ENCODE measurements around the gene BAG5.

BAG5 gene

DNA sequence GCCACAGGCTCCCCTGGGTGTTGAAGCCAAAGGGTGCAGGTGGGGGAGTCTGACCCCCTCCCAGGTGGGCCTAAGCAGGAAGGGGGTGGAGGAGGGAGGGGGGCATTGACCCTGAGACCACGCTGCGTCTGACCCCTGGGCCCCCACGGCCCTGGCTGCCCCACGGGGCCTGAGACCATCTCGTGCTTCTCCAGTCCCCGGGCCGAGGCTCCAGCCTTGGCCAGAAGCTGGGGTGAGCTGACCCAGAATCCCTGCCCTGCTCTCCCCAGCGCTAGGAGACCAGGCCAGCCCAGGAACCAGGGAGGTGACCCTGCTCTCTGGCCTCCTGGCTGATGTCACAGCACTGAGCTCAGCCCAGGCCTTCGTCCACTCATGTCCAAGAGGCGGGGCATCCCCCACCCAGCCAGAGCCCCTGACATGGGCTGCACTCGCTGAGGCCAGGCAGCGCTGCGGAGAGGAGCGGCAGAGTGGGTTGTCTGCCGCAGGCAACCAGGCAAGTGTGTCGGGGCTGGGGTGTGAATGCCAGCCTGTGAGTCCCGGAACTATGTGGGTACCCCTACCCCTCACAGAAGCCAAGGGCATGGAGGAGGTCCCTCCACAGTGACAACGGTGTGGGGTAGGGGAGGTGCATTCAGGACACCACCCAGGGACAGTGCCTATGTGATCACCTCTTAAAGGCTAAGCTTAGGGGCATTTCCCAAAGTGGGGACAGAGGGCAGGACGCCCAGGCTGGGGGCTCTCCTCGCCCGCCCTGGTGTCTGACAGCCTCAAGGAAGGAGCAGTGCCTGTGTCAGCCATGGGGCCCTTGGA lies 27.2 kb downstream of the BAG5 start:
- no peak overlapping the region for H2BK120ac ChIP-seq (ENCODE audit: low read depth, low read length)
- no peaks in the 10 kb centered on the region for H3K27me3 ChIP-seq (ENCODE audit: insufficient read depth, low read length, poor library complexity)
- no peak overlapping the region for H2BK15ac ChIP-seq (replicated peaks; ENCODE audit: low read depth)
- no peak overlapping the region for H3K56ac ChIP-seq (ENCODE audit: low read length)
- no peak overlapping the region for H3K9ac ChIP-seq (ENCODE audit: low read length)
- no peak overlapping the region for H3K4ac ChIP-seq (ENCODE audit: low read depth, low read length)
- no peak overlapping the region for H3K4me3 ChIP-seq (ENCODE audit: low read length)
- H4K5ac ChIP-seq (ENCODE audit: low read length): no peak overlapping the region
- no peak overlapping the region for H2AK5ac ChIP-seq (ENCODE audit: low read length)
- H4K8ac ChIP-seq (ENCODE audit: low read depth, low read length): no peak overlapping the region
- no peaks in the 10 kb centered on the region for H3K36me3 ChIP-seq (ENCODE audit: control insufficient read depth, insufficient read depth, low read length)
- H3K4me1 ChIP-seq (ENCODE audit: control insufficient read depth, low read depth, low read length): no peaks in the 10 kb centered on the region
- WGBS (ENCODE audit: extremely low coverage, insufficient coverage, low lambda C conversion rate): no CpG with 5 or more reads among the region's 21 CpGs
- H3K23ac ChIP-seq (ENCODE audit: low read length): no peak overlapping the region
- H3K18ac ChIP-seq (ENCODE audit: low read length): no peak overlapping the region
- peaks cover 7% of the 10 kb centered on the region for H3K79me1 ChIP-seq (ENCODE audit: low read length)
- no peak overlapping the region for H2BK5ac ChIP-seq (ENCODE audit: low read length)
- DNase-seq: no peak
- H3K27ac ChIP-seq (ENCODE audit: low read depth, low read length): no peak overlapping the region
- no peak overlapping the region for H3K4me2 ChIP-seq (ENCODE audit: low read length)
- peaks cover 2% of the 10 kb centered on the region for H3K79me2 ChIP-seq (ENCODE audit: control insufficient read depth, insufficient read depth, low read length)

- H3K23ac ChIP-seq (ENCODE audit: low read length): no peak overlapping the region
- no peak overlapping the region for H3K18ac ChIP-seq (ENCODE audit: low read length)
- H3K4me1 ChIP-seq (ENCODE audit: control insufficient read depth, low read depth, low read length): peaks cover 4% of the 10 kb centered on the region
- no peak overlapping the region for H3K27ac ChIP-seq (ENCODE audit: low read depth, low read length)
- no peak overlapping the region for H3K4ac ChIP-seq (ENCODE audit: low read depth, low read length)
- no CpG with 5 or more reads among the region's 22 CpGs for WGBS (ENCODE audit: extremely low coverage, insufficient coverage, low lambda C conversion rate)
- no peak overlapping the region for H3K9ac ChIP-seq (ENCODE audit: low read length)
- H4K8ac ChIP-seq (ENCODE audit: low read depth, low read length): no peak overlapping the region
- no peak overlapping the region for H3K4me3 ChIP-seq (ENCODE audit: low read length)
- H2BK120ac ChIP-seq (ENCODE audit: low read depth, low read length): no peak overlapping the region
- DNase-seq: no peak
- H3K4me2 ChIP-seq (ENCODE audit: low read length): no peak overlapping the region
- no peak overlapping the region for H2BK5ac ChIP-seq (ENCODE audit: low read length)
- H2BK15ac ChIP-seq (replicated peaks; ENCODE audit: low read depth): no peak overlapping the region
- no peaks in the 10 kb centered on the region for H3K27me3 ChIP-seq (ENCODE audit: insufficient read depth, low read length, poor library complexity)
- H4K5ac ChIP-seq (ENCODE audit: low read length): no peak overlapping the region
- peaks cover 8% of the 10 kb centered on the region for H3K79me2 ChIP-seq (ENCODE audit: control insufficient read depth, insufficient read depth, low read length)
- no peak overlapping the region for H3K56ac ChIP-seq (ENCODE audit: low read length)
- H3K79me1 ChIP-seq (ENCODE audit: low read length): peaks cover 13% of the 10 kb centered on the region
- no peak overlapping the region for H2AK5ac ChIP-seq (ENCODE audit: low read length)
- no peaks in the 10 kb centered on the region for H3K36me3 ChIP-seq (ENCODE audit: control insufficient read depth, insufficient read depth, low read length)
Observed at GRCh38 chr14:103534576-103535061, 27.8 kb downstream of the BAG5 start.

DNA sequence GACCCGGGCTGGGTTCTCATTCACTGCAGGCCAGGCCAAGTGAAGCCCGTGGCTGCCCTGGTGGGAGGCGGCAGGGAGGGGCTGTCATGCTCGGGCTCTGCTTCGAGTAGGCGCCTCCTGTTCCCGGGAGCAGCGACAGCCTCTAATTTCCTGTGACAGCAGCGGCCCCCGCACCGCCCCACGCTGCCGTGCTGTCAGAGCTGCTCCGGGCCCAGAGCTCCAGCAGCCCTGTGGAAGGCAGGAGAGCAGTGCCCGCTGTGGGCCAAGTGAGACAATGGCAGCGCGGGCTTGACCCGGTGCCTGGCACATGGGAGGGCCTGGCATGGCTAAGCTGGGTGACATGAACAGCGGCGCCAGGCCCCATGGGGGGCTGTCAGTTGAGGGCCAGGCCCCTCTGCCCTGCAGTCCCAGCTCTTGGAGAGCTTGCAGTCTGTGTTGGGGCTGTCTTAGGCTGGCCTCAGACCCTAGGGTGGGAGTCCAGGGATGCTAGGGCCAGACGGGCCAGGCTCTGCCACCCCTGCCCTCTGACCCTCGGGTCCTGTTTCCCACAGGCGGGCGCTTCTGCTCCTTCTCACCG lies 28.4 kb downstream of the BAG5 start:
- Histone ChIP-seq H2BK5ac (ENCODE audit: low read length) (no peak overlapping the region), H2BK15ac (replicated peaks; ENCODE audit: low read depth) (no peak overlapping the region), H3K4me2 (ENCODE audit: low read length) (no peak overlapping the region), H2BK120ac (ENCODE audit: low read depth, low read length) (no peak overlapping the region), H3K18ac (ENCODE audit: low read length) (no peak overlapping the region), H3K4me3 (ENCODE audit: low read length) (no peak overlapping the region), H3K79me2 (ENCODE audit: control insufficient read depth, insufficient read depth, low read length) (peaks cover 12% of the 10 kb centered on the region), H3K56ac (ENCODE audit: low read length) (no peak overlapping the region), H4K8ac (ENCODE audit: low read depth, low read length) (no peak overlapping the region), H3K4ac (ENCODE audit: low read depth, low read length) (no peak overlapping the region), H3K9ac (ENCODE audit: low read length) (no peak overlapping the region), H4K5ac (ENCODE audit: low read length) (no peak overlapping the region), H3K4me1 (ENCODE audit: control insufficient read depth, low read depth, low read length) (peaks cover 5% of the 10 kb centered on the region), H3K27ac (ENCODE audit: low read depth, low read length) (no peak overlapping the region), H3K27me3 (ENCODE audit: insufficient read depth, low read length, poor library complexity) (no peaks in the 10 kb centered on the region), H3K79me1 (ENCODE audit: low read length) (peaks cover 17% of the 10 kb centered on the region), H3K36me3 (ENCODE audit: control insufficient read depth, insufficient read depth, low read length) (no peaks in the 10 kb centered on the region), H3K23ac (ENCODE audit: low read length) (no peak overlapping the region), H2AK5ac (ENCODE audit: low read length) (no peak overlapping the region)
- DNase-seq: no peak
- no CpG with 5 or more reads among the region's 25 CpGs for WGBS (ENCODE audit: extremely low coverage, insufficient coverage, low lambda C conversion rate)

- Histone ChIP-seq H4K5ac (ENCODE audit: low read length) (no peak overlapping the region), H2BK15ac (replicated peaks; ENCODE audit: low read depth) (no peak overlapping the region), H3K4me2 (ENCODE audit: low read length) (no peak overlapping the region), H3K27me3 (ENCODE audit: insufficient read depth, low read length, poor library complexity) (no peaks in the 10 kb centered on the region), H3K4me1 (ENCODE audit: control insufficient read depth, low read depth, low read length) (peaks cover 5% of the 10 kb centered on the region), H3K36me3 (ENCODE audit: control insufficient read depth, insufficient read depth, low read length) (no peaks in the 10 kb centered on the region), H2BK120ac (ENCODE audit: low read depth, low read length) (no peak overlapping the region), H3K9ac (ENCODE audit: low read length) (no peak overlapping the region), H3K4me3 (ENCODE audit: low read length) (no peak overlapping the region), H3K79me1 (ENCODE audit: low read length) (peaks cover 17% of the 10 kb centered on the region), H3K56ac (ENCODE audit: low read length) (no peak overlapping the region), H4K8ac (ENCODE audit: low read depth, low read length) (no peak overlapping the region), H3K79me2 (ENCODE audit: control insufficient read depth, insufficient read depth, low read length) (peaks cover 12% of the 10 kb centered on the region), H2AK5ac (ENCODE audit: low read length) (no peak overlapping the region), H3K18ac (ENCODE audit: low read length) (no peak overlapping the region), H2BK5ac (ENCODE audit: low read length) (no peak overlapping the region), H3K4ac (ENCODE audit: low read depth, low read length) (no peak overlapping the region), H3K23ac (ENCODE audit: low read length) (no peak overlapping the region), H3K27ac (ENCODE audit: low read depth, low read length) (no peak overlapping the region)
- no peak for DNase-seq
- no CpG with 5 or more reads among the region's 23 CpGs for WGBS (ENCODE audit: extremely low coverage, insufficient coverage, low lambda C conversion rate)
Observed at GRCh38 chr14:103533137-103533998, 29.1 kb downstream of the BAG5 start.

DNA sequence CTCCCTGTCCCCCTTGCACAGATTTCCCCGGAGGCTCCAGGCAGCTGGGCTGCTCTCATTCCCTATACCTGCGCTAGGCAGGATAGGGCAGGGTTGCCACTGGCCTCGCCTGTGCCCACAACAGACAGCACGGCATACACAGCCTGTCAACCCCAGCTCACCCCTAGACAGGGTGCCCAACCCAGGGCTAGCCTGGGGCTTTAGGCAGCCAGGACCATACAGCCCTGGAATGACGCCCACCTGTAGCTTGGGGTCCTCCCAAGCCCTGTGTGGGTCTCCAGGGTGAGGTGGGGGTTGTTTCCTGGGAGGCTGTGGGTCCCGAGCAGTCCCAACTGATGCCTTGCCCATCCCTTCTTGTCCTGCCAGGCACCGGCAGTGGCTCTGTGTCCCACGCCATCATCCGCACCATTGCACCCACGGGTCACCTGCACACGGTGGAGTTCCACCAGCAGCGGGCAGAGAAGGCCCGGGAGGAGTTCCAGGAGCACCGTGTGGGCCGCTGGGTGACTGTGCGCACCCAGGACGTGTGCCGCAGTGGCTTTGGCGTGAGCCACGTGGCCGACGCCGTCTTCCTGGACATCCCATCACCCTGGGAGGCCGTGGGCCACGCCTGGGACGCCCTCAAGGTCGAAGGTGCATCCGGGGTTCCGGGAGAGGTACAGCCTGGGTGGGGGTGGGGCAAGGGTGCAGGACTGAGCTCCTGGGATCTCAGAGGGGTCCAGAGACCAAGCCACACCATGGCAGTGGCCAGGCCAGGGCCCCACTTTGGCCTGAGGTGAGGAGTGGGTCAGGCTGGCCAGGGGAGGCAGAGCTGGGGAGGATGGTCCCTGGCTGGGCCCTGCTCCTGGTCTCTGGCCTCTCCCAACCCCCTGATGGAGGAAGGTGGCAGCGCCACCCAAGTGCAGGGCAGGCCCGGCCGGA lies 30.0 kb downstream of the BAG5 start:
- no peaks in the 10 kb centered on the region for H3K36me3 ChIP-seq (ENCODE audit: control insufficient read depth, insufficient read depth, low read length)
- no peaks in the 10 kb centered on the region for H3K27me3 ChIP-seq (ENCODE audit: insufficient read depth, low read length, poor library complexity)
- no peak overlapping the region for H3K4ac ChIP-seq (ENCODE audit: low read depth, low read length)
- H3K4me3 ChIP-seq (ENCODE audit: low read length): no peak overlapping the region
- no peak overlapping the region for H2BK5ac ChIP-seq (ENCODE audit: low read length)
- H3K9ac ChIP-seq (ENCODE audit: low read length): no peak overlapping the region
- DNase-seq: no peak
- H2AK5ac ChIP-seq (ENCODE audit: low read length): no peak overlapping the region
- H3K27ac ChIP-seq (ENCODE audit: low read depth, low read length): no peak overlapping the region
- H4K8ac ChIP-seq (ENCODE audit: low read depth, low read length): no peak overlapping the region
- no peak overlapping the region for H3K18ac ChIP-seq (ENCODE audit: low read length)
- no peak overlapping the region for H3K56ac ChIP-seq (ENCODE audit: low read length)
- WGBS (ENCODE audit: extremely low coverage, insufficient coverage, low lambda C conversion rate): no CpG with 5 or more reads among the region's 32 CpGs
- H3K4me1 ChIP-seq (ENCODE audit: control insufficient read depth, low read depth, low read length): peaks cover 5% of the 10 kb centered on the region
- H3K79me1 ChIP-seq (ENCODE audit: low read length): peaks cover 17% of the 10 kb centered on the region
- H3K79me2 ChIP-seq (ENCODE audit: control insufficient read depth, insufficient read depth, low read length): peaks cover 12% of the 10 kb centered on the region
- H4K5ac ChIP-seq (ENCODE audit: low read length): no peak overlapping the region
- no peak overlapping the region for H2BK120ac ChIP-seq (ENCODE audit: low read depth, low read length)
- no peak overlapping the region for H3K4me2 ChIP-seq (ENCODE audit: low read length)
- no peak overlapping the region for H3K23ac ChIP-seq (ENCODE audit: low read length)
- H2BK15ac ChIP-seq (replicated peaks; ENCODE audit: low read depth): no peak overlapping the region
